HepG2 (cell line): Measurements from ENCODE around the gene GPR162. TPM values are rescaled to one million over a fixed set of nuclear protein-coding genes. Genes with fewer than 3 reads are reported as not detected.
"Not testable (repeated sequence)": the region's sequence is repeated elsewhere in the genome, so short reads cannot be mapped to it uniquely, and the experiment has no call there.

Source experiments
- ATAC-seq: fragments of 200-7000 bp; cut with Tn5 transposase; 3 replicates; pipeline ENCODE4 v1.9.1; 2020; ENCODE audit warnings: mild to moderate bottlenecking, moderate library complexity
- BruUV-seq: library from RNA; stranded (reverse); fragments of 400-500 nt; replicated peaks from 2 replicates; lab custom pipeline; 2021; lab: Mats Ljungman, UMichigan
- CTCF ChIA-PET: fragments of 300-600 bp; formaldehyde crosslinking; extraction: SDS; loops from one replicate; lab custom pipeline; 2021; ENCODE audit warnings: low total read pairs, inconsistent platforms, low intra/inter-chr PET ratio; lab: Yijun Ruan, JAX
- POLR2A ChIA-PET: fragments of 350-600 bp; sonication (Branson Sonifier 250); formaldehyde crosslinking; loops from one replicate; lab custom pipeline; 2020; ENCODE audit warnings: antibody characterized with exemption, inconsistent platforms; lab: Yijun Ruan, JAX
- DNase-seq: peaks from one replicate; pipeline ENCODE4 v3.0.0-alpha.2; 2015; ENCODE audit warnings: low spot score
- FAIRE-seq: peaks from 3 replicates; lab custom pipeline; 2011; peaks lifted over from hg19 to GRCh38; lab: Jason Lieb, UNC
- H2AFZ ChIP-seq: one replicate; pipeline ENCODE4 v1.6.1; 2011; ENCODE audit warnings: low read length, inconsistent platforms
- H3K27ac ChIP-seq: fragments of 300-600 bp; 3 replicates; pipeline ENCODE4 v1.8.0; 2011; ENCODE audit warnings: mixed run types, mild to moderate bottlenecking, mixed read lengths, low read length, inconsistent platforms; ENCODE audit not compliant: insufficient read depth; ENCODE audit errors: extremely low read length
- H3K27me3 ChIP-seq, 2 experiments: fragments of 200-600 bp in 1 of 2; 2 replicates in 1 of 2; 3 replicates in 1 of 2; pipeline versions ENCODE4 v1.6.0 to v1.8.0; 2011; ENCODE audit warnings: low read length in 2 of 2, mild to moderate bottlenecking in 2 of 2, moderate library complexity in 2 of 2, inconsistent platforms in 1 of 2; ENCODE audit not compliant: insufficient read depth in 2 of 2, control insufficient read depth in 1 of 2
- H3K36me3 ChIP-seq, 2 experiments: fragments of 200-600 bp in 1 of 2; replicated peaks in 1 of 2; 2 replicates in 1 of 2; 3 replicates in 1 of 2; pipeline versions ENCODE4 v1.5.1 to v1.8.0; 2011; ENCODE audit warnings: low read length in 2 of 2, inconsistent platforms in 1 of 2; ENCODE audit not compliant: insufficient read depth in 2 of 2, control insufficient read depth in 1 of 2
- H3K4me1 ChIP-seq: 2 replicates; pipeline ENCODE4 v1.5.1; 2012; ENCODE audit warnings: low read length, inconsistent platforms; ENCODE audit not compliant: insufficient read depth
- H3K4me2 ChIP-seq: 2 replicates; pipeline ENCODE4 v1.6.0; 2011; ENCODE audit warnings: low read depth, low read length, inconsistent platforms
- H3K4me3 ChIP-seq, 3 experiments: fragments of 200-600 bp in 1 of 3; sonication (generic), shearing (Covaris generic) in 1 of 3; replicated peaks in 1 of 3; 2 replicates each; pipeline ENCODE4 v1.5.1; 2011 to 2016; ENCODE audit warnings: low read length in 3 of 3, inconsistent platforms in 2 of 3, low read depth in 2 of 3, mild to moderate bottlenecking in 2 of 3, control low read depth in 1 of 3, mixed read lengths in 1 of 3; ENCODE audit not compliant: insufficient read depth in 1 of 3
- H3K79me2 ChIP-seq: one replicate; pipeline ENCODE4 v1.6.1; 2011; ENCODE audit warnings: low read length, inconsistent platforms; ENCODE audit not compliant: insufficient read depth
- H3K9ac ChIP-seq: 2 replicates; pipeline ENCODE4 v1.6.0; 2011; ENCODE audit warnings: mild to moderate bottlenecking, low read depth, low read length, inconsistent platforms; ENCODE audit not compliant: insufficient read depth
- H3K9me3 ChIP-seq: 2 replicates; pipeline ENCODE4 v1.5.1; 2012; ENCODE audit warnings: mild to moderate bottlenecking, low read length
- H4K20me1 ChIP-seq: 2 replicates; pipeline ENCODE4 v1.6.0; 2011; ENCODE audit warnings: inconsistent platforms, mild to moderate bottlenecking, low read length, moderate library complexity; ENCODE audit not compliant: insufficient read depth
- SP2 ChIP-seq: sonication (generic); formaldehyde crosslinking; IDR thresholded peaks from 2 replicates; pipeline ENCODE4 v1.5.1; 2020; ENCODE audit warnings: mild to moderate bottlenecking, missing genetic modification reagents
- ZNF770 ChIP-seq: sonication (generic); formaldehyde crosslinking; IDR thresholded peaks from 2 replicates; pipeline ENCODE4 v1.5.0; 2020; ENCODE audit warnings: mild to moderate bottlenecking, missing genetic modification reagents
- WGBS: methylation state at CpG from one replicate; pipeline ENCODE4 v1.1.6; 2017; ENCODE audit warnings: low lambda C conversion rate; 5-methylcytosine and 5-hydroxymethylcytosine counted together
- in situ Hi-C: cut with HindIII; loops from 2 replicates; pipeline ENCODE4 v1.10.0; 2017; ENCODE audit warnings: low pct_unique_long_range_greater_than_20kb; ENCODE audit not compliant: extremely low pct_ligation_motif_present
- intact Hi-C: fragments of 100-400 bp; cut with micrococcal nuclease; formaldehyde crosslinking; loops from one replicate; pipeline ENCODE4 v1.10.0; 2022; ENCODE audit not compliant: unreplicated experiment
- polyA plus RNA-seq, 8 experiments: library from polyadenylated mRNA; depleted of rRNA in 3 of 8; stranded (reverse) in 7 of 8; unstranded in 1 of 8; fragments of >200 nt; fragmentation: Illumina TruSeq in 4 of 8; extraction: Trizol in 4 of 8; gene quantifications; 2 replicates each; pipeline versions ENCODE4 v1.2.1 to v1.2.3, GENCODE V29; 2011 to 2016; ENCODE audit warnings: low read depth in 4 of 8, missing spikeins in 1 of 8, mixed read lengths in 1 of 8; ENCODE audit not compliant: insufficient read depth in 1 of 8
- total RNA-seq, 5 experiments: library from RNA; depleted of rRNA; stranded (reverse); fragments of >200 nt; fragmentation: Illumina TruSeq; extraction: Trizol; gene quantifications; 2 replicates each; pipeline ENCODE4 v1.2.3, GENCODE V29; 2016; ENCODE audit warnings: low read depth in 1 of 5

The GPR162 gene
- total and polyA plus RNA-seq, 2 of the 13 experiments (the other 11 are each of a cell fraction or from before 2014, with no cell fraction given), result 0.08 TPM; not detected in 1

DNA sequence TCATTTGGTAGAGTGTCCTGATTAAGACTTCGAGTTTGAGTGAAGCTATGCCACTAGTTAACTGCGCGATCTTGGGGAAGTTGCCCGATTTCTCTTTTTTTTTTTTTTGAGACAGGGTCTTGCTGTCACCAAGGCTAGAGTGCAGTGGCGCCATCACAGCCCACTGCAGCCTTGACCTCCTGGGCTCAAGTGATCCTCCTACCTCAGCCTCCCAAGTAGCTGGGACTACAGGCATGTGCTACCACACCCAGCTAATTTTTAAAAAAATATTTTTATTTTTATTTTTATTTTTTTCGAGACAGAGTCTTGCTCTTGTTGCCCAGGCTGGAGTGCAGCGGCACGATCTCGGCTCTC, 52.4 kb downstream of the GPR162 start:
- Histone ChIP-seq H3K27ac (peak overlapping the region; percentile 78), H3K9ac (peak overlapping the region; percentile 78), H3K4me2 (peak overlapping the region; percentile 96), H4K20me1 (peaks cover 33% of the 10 kb centered on the region), H3K79me2 (peaks cover 13% of the 10 kb centered on the region), H3K4me3 (peak overlapping the region; percentile 66 to 95 (median 68)), H2AFZ (peak overlapping the region; percentile 21), H3K36me3 (peaks cover 12 to 14% of the 10 kb centered on the region in 2 experiments), H3K4me1 (peaks cover 44% of the 10 kb centered on the region)
- in situ Hi-C loops, ATAC-seq, H3K27me3 ChIP-seq, BruUV-seq, H3K9me3 ChIP-seq, FAIRE-seq, intact Hi-C loops, DNase-seq: not testable (repeated sequence)
- 0 out of 2 replicates have a peak, but pooled peaks have one; percentile 20 for TF ChIP-seq SP2 (CRISPR knock-in tag)
- peak; percentile 85 for TF ChIP-seq ZNF770
- 52% methylated on average over 9 of the region's 9 CpGs for WGBS
- ChIA-PET POLR2A (interaction anchor here (0.7 to 3.9 kb wide), 4 partner anchors 8 to 72 kb away, joined by 3 to 47 read pairs (median 26); partner anchors contain the start of genes C12orf57 and RNU7-1), CTCF (interaction anchor here (2.4 kb wide), 1 partner anchor 17 kb away, joined by 24 read pairs; no protein-coding TSS in a partner anchor)

Other genes starting within 250 kb of the GPR162 start
- 148 and 156 TPM in 2 replicates for gene CHD4, start 214.4 kb upstream of the GPR162 start, total RNA-seq (2016; rRNA removed; fragmentation: Illumina TruSeq; extraction: Trizol)
- 76.2 and 82.8 TPM in 2 replicates for gene CHD4, start 214.4 kb upstream of the GPR162 start, polyA plus RNA-seq (2011; rRNA removed)
- 0.07 and 0.09 TPM in 2 replicates for gene LPAR5, start 185.9 kb upstream of the GPR162 start, total RNA-seq (2016; rRNA removed; fragmentation: Illumina TruSeq; extraction: Trizol)
- 0.17 and 0.32 TPM in 2 replicates for gene LPAR5, start 185.9 kb upstream of the GPR162 start, polyA plus RNA-seq (2011; rRNA removed)
- not detected in 2 replicates for gene ACRBP, start 174.4 kb upstream of the GPR162 start, total RNA-seq (2016; rRNA removed; fragmentation: Illumina TruSeq; extraction: Trizol)
- 0.37 and 0.46 TPM in 2 replicates for gene ACRBP, start 174.4 kb upstream of the GPR162 start, polyA plus RNA-seq (2011; rRNA removed)
- gene ING4, start 158.7 kb upstream of the GPR162 start, total RNA-seq (2016; rRNA removed; fragmentation: Illumina TruSeq; extraction: Trizol), result 12.7 and 14.4 TPM in 2 replicates
- 32.4 and 34.2 TPM in 2 replicates for gene ING4, start 158.7 kb upstream of the GPR162 start, polyA plus RNA-seq (2011; rRNA removed)
- 23.6 and 24.1 TPM in 2 replicates for gene ZNF384, start 132.4 kb upstream of the GPR162 start, total RNA-seq (2016; rRNA removed; fragmentation: Illumina TruSeq; extraction: Trizol)
- 54.3 and 55.3 TPM in 2 replicates for gene ZNF384, start 132.4 kb upstream of the GPR162 start, polyA plus RNA-seq (2011; rRNA removed)
- not detected in 2 replicates for gene PIANP, start 121.0 kb upstream of the GPR162 start, total RNA-seq (2016; rRNA removed; fragmentation: Illumina TruSeq; extraction: Trizol)
- gene PIANP, start 121.0 kb upstream of the GPR162 start, polyA plus RNA-seq (2011; rRNA removed), result not detected in 2 replicates
- gene COPS7A, start 97.8 kb upstream of the GPR162 start, total RNA-seq (2016; rRNA removed; fragmentation: Illumina TruSeq; extraction: Trizol), result 38.0 and 40.0 TPM in 2 replicates
- 71.4 and 73.6 TPM in 2 replicates for gene COPS7A, start 97.8 kb upstream of the GPR162 start, polyA plus RNA-seq (2011; rRNA removed)
- 88.1 and 95.8 TPM in 2 replicates for gene MLF2, start 68.7 kb upstream of the GPR162 start, total RNA-seq (2016; rRNA removed; fragmentation: Illumina TruSeq; extraction: Trizol)
- gene MLF2, start 68.7 kb upstream of the GPR162 start, polyA plus RNA-seq (2011; rRNA removed), result 167 and 178 TPM in 2 replicates
- gene PTMS, start 55.5 kb upstream of the GPR162 start, total RNA-seq (2016; rRNA removed; fragmentation: Illumina TruSeq; extraction: Trizol), result 40.5 and 42.1 TPM in 2 replicates
- gene PTMS, start 55.5 kb upstream of the GPR162 start, polyA plus RNA-seq (2011; rRNA removed), result 79.1 and 82.4 TPM in 2 replicates
- 0.11 TPM in 1 of 2 replicates, not detected in the other for gene LAG3, start 49.3 kb upstream of the GPR162 start, total RNA-seq (2016; rRNA removed; fragmentation: Illumina TruSeq; extraction: Trizol)
- 0.26 and 0.51 TPM in 2 replicates for gene LAG3, start 49.3 kb upstream of the GPR162 start, polyA plus RNA-seq (2011; rRNA removed)
- 0.07 and 0.27 TPM in 2 replicates for gene CD4, start 32.3 kb upstream of the GPR162 start, total RNA-seq (2016; rRNA removed; fragmentation: Illumina TruSeq; extraction: Trizol)
- gene CD4, start 32.3 kb upstream of the GPR162 start, polyA plus RNA-seq (2011; rRNA removed), result 0.68 and 0.95 TPM in 2 replicates
- 7.9 and 20.5 TPM in 2 replicates for gene P3H3, start 6.6 kb downstream of the GPR162 start, total RNA-seq (2016; rRNA removed; fragmentation: Illumina TruSeq; extraction: Trizol)
- gene P3H3, start 6.6 kb downstream of the GPR162 start, polyA plus RNA-seq (2011; rRNA removed), result 20.1 and 21.1 TPM in 2 replicates
- gene GNB3, start 19.1 kb downstream of the GPR162 start, total RNA-seq (2016; rRNA removed; fragmentation: Illumina TruSeq; extraction: Trizol), result 0.17 and 1.3 TPM in 2 replicates
- 3.6 and 3.8 TPM in 2 replicates for gene GNB3, start 19.1 kb downstream of the GPR162 start, polyA plus RNA-seq (2011; rRNA removed)
- 51.9 and 56.5 TPM in 2 replicates for gene CDCA3, start 29.5 kb downstream of the GPR162 start, total RNA-seq (2016; rRNA removed; fragmentation: Illumina TruSeq; extraction: Trizol)
- 21.8 and 32.7 TPM in 2 replicates for gene CDCA3, start 29.5 kb downstream of the GPR162 start, polyA plus RNA-seq (2011; rRNA removed)
- 53.4 and 56.0 TPM in 2 replicates for gene USP5, start 30.3 kb downstream of the GPR162 start, total RNA-seq (2016; rRNA removed; fragmentation: Illumina TruSeq; extraction: Trizol)
- gene USP5, start 30.3 kb downstream of the GPR162 start, polyA plus RNA-seq (2011; rRNA removed), result 39.6 and 42.8 TPM in 2 replicates
- gene TPI1, start 45.7 kb downstream of the GPR162 start, total RNA-seq (2016; rRNA removed; fragmentation: Illumina TruSeq; extraction: Trizol), result 945 and 1,237 TPM in 2 replicates
- gene TPI1, start 45.7 kb downstream of the GPR162 start, polyA plus RNA-seq (2011; rRNA removed), result 2,303 and 2,535 TPM in 2 replicates
- gene SPSB2, start 51.5 kb downstream of the GPR162 start, total RNA-seq (2016; rRNA removed; fragmentation: Illumina TruSeq; extraction: Trizol), result 4.0 and 6.2 TPM in 2 replicates
- gene SPSB2, start 51.5 kb downstream of the GPR162 start, polyA plus RNA-seq (2011; rRNA removed), result 1.9 and 2.0 TPM in 2 replicates
- 6.0 and 6.7 TPM in 2 replicates for gene LRRC23, start 83.0 kb downstream of the GPR162 start, total RNA-seq (2016; rRNA removed; fragmentation: Illumina TruSeq; extraction: Trizol)
- 6.2 and 7.8 TPM in 2 replicates for gene LRRC23, start 83.0 kb downstream of the GPR162 start, polyA plus RNA-seq (2011; rRNA removed)
- 15.9 and 19.3 TPM in 2 replicates for gene ENO2, start 92.8 kb downstream of the GPR162 start, total RNA-seq (2016; rRNA removed; fragmentation: Illumina TruSeq; extraction: Trizol)
- gene ENO2, start 92.8 kb downstream of the GPR162 start, polyA plus RNA-seq (2011; rRNA removed), result 136 and 144 TPM in 2 replicates
- gene ATN1, start 106.1 kb downstream of the GPR162 start, total RNA-seq (2016; rRNA removed; fragmentation: Illumina TruSeq; extraction: Trizol), result 2.1 TPM in 2 replicates
- gene ATN1, start 106.1 kb downstream of the GPR162 start, polyA plus RNA-seq (2011; rRNA removed), result 8.6 and 10.7 TPM in 2 replicates
- gene RNU7-1, start 122.0 kb downstream of the GPR162 start, total RNA-seq (2016; rRNA removed; fragmentation: Illumina TruSeq; extraction: Trizol), result not detected in 2 replicates
- not detected in 2 replicates for gene RNU7-1, start 122.0 kb downstream of the GPR162 start, polyA plus RNA-seq (2011; rRNA removed)
- 84.0 and 89.7 TPM in 2 replicates for gene C12orf57, start 122.2 kb downstream of the GPR162 start, total RNA-seq (2016; rRNA removed; fragmentation: Illumina TruSeq; extraction: Trizol)
- 287 and 302 TPM in 2 replicates for gene C12orf57, start 122.2 kb downstream of the GPR162 start, polyA plus RNA-seq (2011; rRNA removed)
- gene PTPN6, start 129.5 kb downstream of the GPR162 start, total RNA-seq (2016; rRNA removed; fragmentation: Illumina TruSeq; extraction: Trizol), result 9.5 and 10.6 TPM in 2 replicates
- 9.1 and 10.5 TPM in 2 replicates for gene PTPN6, start 129.5 kb downstream of the GPR162 start, polyA plus RNA-seq (2011; rRNA removed)
- 291 and 394 TPM in 2 replicates for gene PHB2, start 148.8 kb downstream of the GPR162 start, total RNA-seq (2016; rRNA removed; fragmentation: Illumina TruSeq; extraction: Trizol)
- 425 and 468 TPM in 2 replicates for gene PHB2, start 148.8 kb downstream of the GPR162 start, polyA plus RNA-seq (2011; rRNA removed)
- 130 and 190 TPM in 2 replicates for gene EMG1, start 149.1 kb downstream of the GPR162 start, total RNA-seq (2016; rRNA removed; fragmentation: Illumina TruSeq; extraction: Trizol)
- gene EMG1, start 149.1 kb downstream of the GPR162 start, polyA plus RNA-seq (2011; rRNA removed), result 57.7 and 76.3 TPM in 2 replicates
- gene LPCAT3, start 196.7 kb downstream of the GPR162 start, total RNA-seq (2016; rRNA removed; fragmentation: Illumina TruSeq; extraction: Trizol), result 22.1 and 44.5 TPM in 2 replicates
- 62.7 and 64.3 TPM in 2 replicates for gene LPCAT3, start 196.7 kb downstream of the GPR162 start, polyA plus RNA-seq (2011; rRNA removed)
- gene C1S, start 238.9 kb downstream of the GPR162 start, total RNA-seq (2016; rRNA removed; fragmentation: Illumina TruSeq; extraction: Trizol), result 8.2 and 18.2 TPM in 2 replicates
- gene C1S, start 238.9 kb downstream of the GPR162 start, polyA plus RNA-seq (2011; rRNA removed), result 14.5 and 23.3 TPM in 2 replicates